Stimulated activated CD4-positive, alpha-beta T cell treated with anti-CD3 and anti-CD28 coated beads, Interleukin-1b, Interleukin-23, amount 100 ng/mL, for 1 hour (primary cell): ENCODE measurements around the gene VSIG10L.

ENCODE experiments used
- DNase-seq, 2 donors: peaks; one replicate each; pipeline ENCODE4 v3.0.0-alpha.2; 2020; ENCODE audit warnings: low read depth in 2 of 2

Gene VSIG10L

GRCh38 chr19:51317968-51318367, 24.0 kb downstream of the VSIG10L start:
- DNase-seq = no peak

GRCh38 chr19:51317376-51317775, 24.6 kb downstream of the VSIG10L start:
- no peak for DNase-seq

GRCh38 chr19:51316688-51317087, 25.3 kb downstream of the VSIG10L start:
- DNase-seq = no peak

GRCh38 chr19:51311351-51312257, 30.3 kb downstream of the VSIG10L start, which contains the start of gene IGLON5:
Gene IGLON5 (plus strand): TSS chr19:51311644. CDS start chr19:51311848, 204 bp downstream.
- no peak for DNase-seq

- no peak for DNase-seq
Measured at GRCh38 chr19:51305479-51305878, 36.5 kb downstream of the VSIG10L start.

GRCh38 chr19:51301266-51301665, 40.7 kb downstream of the VSIG10L start:
- DNase-seq = no peak

- no peak for DNase-seq
Measured at GRCh38 chr19:51297406-51297805, 44.5 kb downstream of the VSIG10L start.

- no peak for DNase-seq
Measured at GRCh38 chr19:51296336-51297093, 45.4 kb downstream of the VSIG10L start.

GRCh38 chr19:51295382-51296126, 46.4 kb downstream of the VSIG10L start:
- no peak for DNase-seq

GRCh38 chr19:51294977-51295375, 47.0 kb downstream of the VSIG10L start:
- DNase-seq = no peak

- DNase-seq = no peak
Measured at GRCh38 chr19:51294211-51294976, 47.5 kb downstream of the VSIG10L start.

GRCh38 chr19:51293571-51294210, 48.2 kb downstream of the VSIG10L start:
- no peak for DNase-seq

- no peak for DNase-seq
Measured at GRCh38 chr19:51292971-51293370, 49.0 kb downstream of the VSIG10L start.

- no peak for DNase-seq
Measured at GRCh38 chr19:51289635-51290034, 52.3 kb downstream of the VSIG10L start.

GRCh38 chr19:51285682-51286081, 56.3 kb downstream of the VSIG10L start:
- no peak for DNase-seq

GRCh38 chr19:51282335-51282734, 59.6 kb downstream of the VSIG10L start:
- no peak for DNase-seq
